ENCODE measurements around the gene MEAF6.

DNA sequence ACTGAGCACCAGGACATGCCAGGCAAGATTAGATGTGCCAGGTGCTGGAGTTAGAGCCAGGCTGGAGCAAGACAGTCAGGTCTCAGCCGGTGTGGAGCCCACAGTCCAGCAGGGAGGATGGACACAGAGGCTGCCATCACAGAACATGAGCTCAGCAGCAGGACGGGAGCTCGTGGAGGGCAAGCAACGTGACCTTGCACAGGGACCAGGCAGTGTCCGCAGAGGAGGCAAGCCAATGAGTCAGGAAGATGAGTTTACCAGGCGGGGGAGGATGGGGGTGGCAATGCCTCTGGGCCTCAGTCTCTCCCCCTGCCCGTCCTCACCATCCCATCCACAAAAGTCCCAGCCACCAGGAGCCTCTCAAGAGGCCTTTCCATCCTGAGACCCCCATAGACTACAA, 60.9 kb downstream of the MEAF6 start:
- TF ChIP-seq, protein P1, sequence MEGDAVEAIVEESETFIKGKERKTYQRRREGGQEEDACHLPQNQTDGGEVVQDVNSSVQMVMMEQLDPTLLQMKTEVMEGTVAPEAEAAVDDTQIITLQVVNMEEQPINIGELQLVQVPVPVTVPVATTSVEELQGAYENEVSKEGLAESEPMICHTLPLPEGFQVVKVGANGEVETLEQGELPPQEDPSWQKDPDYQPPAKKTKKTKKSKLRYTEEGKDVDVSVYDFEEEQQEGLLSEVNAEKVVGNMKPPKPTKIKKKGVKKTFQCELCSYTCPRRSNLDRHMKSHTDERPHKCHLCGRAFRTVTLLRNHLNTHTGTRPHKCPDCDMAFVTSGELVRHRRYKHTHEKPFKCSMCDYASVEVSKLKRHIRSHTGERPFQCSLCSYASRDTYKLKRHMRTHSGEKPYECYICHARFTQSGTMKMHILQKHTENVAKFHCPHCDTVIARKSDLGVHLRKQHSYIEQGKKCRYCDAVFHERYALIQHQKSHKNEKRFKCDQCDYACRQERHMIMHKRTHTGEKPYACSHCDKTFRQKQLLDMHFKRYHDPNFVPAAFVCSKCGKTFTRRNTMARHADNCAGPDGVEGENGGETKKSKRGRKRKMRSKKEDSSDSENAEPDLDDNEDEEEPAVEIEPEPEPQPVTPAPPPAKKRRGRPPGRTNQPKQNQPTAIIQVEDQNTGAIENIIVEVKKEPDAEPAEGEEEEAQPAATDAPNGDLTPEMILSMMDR (IDR thresholded peaks at IDR 0.05) = no peak
- TF ChIP-seq EZH2 (IDR thresholded peaks at IDR 0.05) = no peak
- TF ChIP-seq EZH2phosphoT487 (IDR thresholded peaks at IDR 0.05) = no peak
